Measurements from ENCODE around the gene CDRT15. TPM values are rescaled to one million over a fixed set of nuclear protein-coding genes. Genes with fewer than 3 reads are reported as not detected.
"Not testable (repeated sequence)": the region's sequence is repeated elsewhere in the genome, so short reads cannot be mapped to it uniquely, and the experiment has no call there.

Gene CDRT15
- not detected for total RNA-seq

DNA sequence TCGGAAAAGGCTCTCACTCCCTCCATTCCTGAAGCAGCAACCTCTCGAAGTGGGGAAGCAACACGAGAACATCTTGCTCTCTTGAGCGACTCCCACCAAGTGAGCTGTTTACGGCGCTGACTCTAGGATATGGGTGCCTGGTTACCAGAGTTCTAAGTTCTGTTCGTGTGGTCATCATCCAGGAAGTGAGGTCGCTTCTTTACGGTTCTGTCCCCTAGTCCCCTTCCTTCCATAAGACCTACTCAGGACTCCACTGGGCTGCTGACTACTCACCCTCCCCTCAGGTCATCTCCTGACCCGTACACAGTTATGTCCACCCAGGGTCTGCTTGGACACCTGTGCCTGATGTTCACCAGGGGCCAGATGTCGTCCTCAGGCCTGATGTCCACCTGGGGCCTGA is at the start of gene CDRT15:
Gene CDRT15 (minus strand): TSS at position 101 of the 400 bp plus-strand sequence. CDS start 29 bp downstream, at position 72.
- H3K27ac ChIP-seq; intact Hi-C loops (cut with DNase I; ENCODE audit: low total_unique reads); H3K27me3 ChIP-seq; H3K36me3 ChIP-seq; H3K4me3 ChIP-seq; DNase-seq (ENCODE audit: low spot score in 2 of 2); H3K4me1 ChIP-seq; H3K9me3 ChIP-seq: not testable (repeated sequence)

DNA sequence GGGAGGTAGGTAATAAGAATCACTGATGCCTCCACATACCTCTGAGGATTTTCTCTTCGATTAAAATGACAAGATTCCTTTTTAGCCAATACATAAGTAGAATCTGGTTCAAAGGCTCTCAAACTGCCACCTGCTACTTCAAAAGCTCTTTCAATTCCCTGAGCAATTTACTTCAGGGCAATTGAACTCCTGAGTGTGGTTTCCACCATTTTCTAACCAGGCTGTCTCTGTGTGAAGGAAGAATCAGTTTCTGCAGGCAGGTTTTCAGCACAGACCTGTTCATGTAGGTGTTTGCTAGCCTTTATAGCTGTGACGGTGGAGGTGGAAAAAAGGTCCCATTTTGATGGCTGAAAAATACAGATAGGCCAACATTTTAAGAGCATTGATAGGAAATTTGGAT is 46.1 kb upstream of the CDRT15 start:
- no peaks in the 10 kb centered on the region for H3K4me1 ChIP-seq
- intact Hi-C loops (cut with DNase I; ENCODE audit: low total_unique reads), result no loop called here

DNA sequence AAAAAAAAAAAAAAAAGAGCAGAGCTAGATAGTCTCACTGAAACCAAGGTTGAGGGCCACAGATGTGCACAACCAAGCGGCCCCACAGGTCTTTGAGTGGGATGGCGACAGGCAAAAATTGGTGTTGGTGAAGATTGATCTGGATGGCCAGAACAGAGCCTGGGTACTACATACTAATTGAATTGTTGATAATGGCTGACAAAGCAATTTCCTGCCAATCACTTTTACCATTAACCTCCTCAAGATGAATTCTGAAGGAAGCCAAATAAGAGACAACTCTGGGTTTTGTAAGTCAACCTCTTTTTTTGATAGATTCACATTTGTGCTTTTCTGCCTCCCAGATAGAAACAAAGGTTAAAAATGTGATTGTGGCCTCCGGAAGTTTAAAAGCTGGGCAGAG is 44.9 kb upstream of the CDRT15 start:
- H3K27me3 ChIP-seq, result peaks cover 0 to 3% of the 10 kb centered on the region in 2 donors
- no peak overlapping the region for H3K27ac ChIP-seq
- DNase-seq (ENCODE audit: low spot score in 2 of 2), result no peak
- no peak overlapping the region for H3K4me3 ChIP-seq
- intact Hi-C loops (cut with DNase I; ENCODE audit: low total_unique reads), result no loop called here
- no peaks in the 10 kb centered on the region for H3K4me1 ChIP-seq
- TF ChIP-seq POLR2A (IDR thresholded peaks at IDR 0.05) (no peak), POLR2AphosphoS5 (IDR thresholded peaks at IDR 0.05) (no peak)
- TF ChIP-seq, protein P1, sequence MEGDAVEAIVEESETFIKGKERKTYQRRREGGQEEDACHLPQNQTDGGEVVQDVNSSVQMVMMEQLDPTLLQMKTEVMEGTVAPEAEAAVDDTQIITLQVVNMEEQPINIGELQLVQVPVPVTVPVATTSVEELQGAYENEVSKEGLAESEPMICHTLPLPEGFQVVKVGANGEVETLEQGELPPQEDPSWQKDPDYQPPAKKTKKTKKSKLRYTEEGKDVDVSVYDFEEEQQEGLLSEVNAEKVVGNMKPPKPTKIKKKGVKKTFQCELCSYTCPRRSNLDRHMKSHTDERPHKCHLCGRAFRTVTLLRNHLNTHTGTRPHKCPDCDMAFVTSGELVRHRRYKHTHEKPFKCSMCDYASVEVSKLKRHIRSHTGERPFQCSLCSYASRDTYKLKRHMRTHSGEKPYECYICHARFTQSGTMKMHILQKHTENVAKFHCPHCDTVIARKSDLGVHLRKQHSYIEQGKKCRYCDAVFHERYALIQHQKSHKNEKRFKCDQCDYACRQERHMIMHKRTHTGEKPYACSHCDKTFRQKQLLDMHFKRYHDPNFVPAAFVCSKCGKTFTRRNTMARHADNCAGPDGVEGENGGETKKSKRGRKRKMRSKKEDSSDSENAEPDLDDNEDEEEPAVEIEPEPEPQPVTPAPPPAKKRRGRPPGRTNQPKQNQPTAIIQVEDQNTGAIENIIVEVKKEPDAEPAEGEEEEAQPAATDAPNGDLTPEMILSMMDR (IDR thresholded peaks at IDR 0.05), result no peak
- H3K36me3 ChIP-seq, result no peaks in the 10 kb centered on the region
- no peaks in the 10 kb centered on the region for H3K9me3 ChIP-seq

More for the DNA sequence above, 46.1 kb upstream of the CDRT15 start:
- Histone ChIP-seq H3K27ac (no peak overlapping the region), H3K9me3 (no peaks in the 10 kb centered on the region), H3K4me3 (no peak overlapping the region), H3K36me3 (no peaks in the 10 kb centered on the region), H3K27me3 (peaks cover 0 to 3% of the 10 kb centered on the region in 2 donors)
- DNase-seq (ENCODE audit: low spot score in 2 of 2), result no peak
- TF ChIP-seq POLR2AphosphoS5 (IDR thresholded peaks at IDR 0.05) (no peak), POLR2A (IDR thresholded peaks at IDR 0.05) (no peak)
- TF ChIP-seq, protein P1 (IDR thresholded peaks at IDR 0.05), result no peak

DNA sequence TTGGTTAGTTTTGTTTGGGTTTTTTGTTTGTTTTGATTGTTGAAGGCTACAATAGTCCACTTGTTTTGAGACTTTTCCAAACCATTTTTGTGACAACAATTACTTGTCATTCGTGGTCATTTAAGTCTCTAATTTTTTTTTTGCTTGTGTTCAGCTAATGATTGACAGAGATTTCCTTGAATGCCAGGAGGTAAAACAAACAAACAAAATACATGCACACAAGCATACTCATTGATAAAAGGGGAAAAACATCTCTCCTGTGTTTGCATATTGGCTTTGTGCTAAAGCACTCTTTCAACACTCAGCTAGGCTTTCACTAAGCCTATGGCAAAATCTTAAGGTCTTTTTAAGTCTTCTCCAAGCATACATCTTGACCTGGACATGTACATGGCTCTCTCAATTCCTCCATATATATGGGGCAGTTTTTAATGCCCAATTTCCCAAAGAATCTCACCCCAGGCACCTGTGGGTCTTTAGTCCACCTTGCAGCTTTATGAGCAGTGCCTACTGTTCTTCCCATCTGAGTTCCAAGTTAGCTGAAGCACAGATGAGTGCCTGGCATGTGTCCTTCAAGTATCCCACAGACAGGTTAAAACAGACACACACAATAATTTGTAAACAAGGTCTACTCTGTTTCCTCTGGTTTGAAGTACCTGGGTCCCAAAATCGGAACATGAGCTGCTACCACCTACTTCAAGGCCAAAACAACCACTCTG is 40.0 kb upstream of the CDRT15 start:
- Histone ChIP-seq H3K4me3 (no peak overlapping the region), H3K27me3 (peaks cover 0 to 3% of the 10 kb centered on the region in 2 donors), H3K4me1 (no peaks in the 10 kb centered on the region), H3K9me3 (peaks cover 0 to 8% of the 10 kb centered on the region in 2 donors), H3K36me3 (no peaks in the 10 kb centered on the region), H3K27ac (no peak overlapping the region)
- no peak for DNase-seq (ENCODE audit: low spot score in 2 of 2)
- TF ChIP-seq, protein P1 (IDR thresholded peaks at IDR 0.05), result no peak
- TF ChIP-seq POLR2A (IDR thresholded peaks at IDR 0.05) (no peak), POLR2AphosphoS5 (IDR thresholded peaks at IDR 0.05) (no peak)
- intact Hi-C loops (cut with DNase I; ENCODE audit: low total_unique reads), result no loop called here

DNA sequence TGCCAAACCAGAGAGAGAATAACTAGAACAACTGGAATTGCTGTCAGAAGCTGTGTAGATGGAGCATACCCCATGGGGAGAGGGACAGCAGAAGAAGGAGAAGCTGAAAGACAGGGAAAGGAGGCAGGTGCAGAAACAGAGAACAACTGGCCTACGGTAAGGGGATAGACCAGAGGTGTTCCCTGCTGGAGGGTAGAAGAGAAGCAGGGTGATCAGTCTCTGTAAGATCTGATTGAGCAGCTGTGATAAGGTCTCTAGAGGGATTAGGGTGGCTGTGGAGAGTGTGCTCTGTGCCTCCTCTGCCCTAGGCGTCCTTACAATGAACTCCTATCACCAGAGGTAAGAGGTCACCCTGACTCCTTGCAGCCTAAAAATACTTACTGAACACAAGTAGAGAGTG is 33.8 kb upstream of the CDRT15 start:
- TF ChIP-seq POLR2AphosphoS5 (IDR thresholded peaks at IDR 0.05), result no peak
- TF ChIP-seq POLR2A (IDR thresholded peaks at IDR 0.05), result no peak
- TF ChIP-seq, protein P1 (IDR thresholded peaks at IDR 0.05), result no peak

More for the DNA sequence above, 33.8 kb upstream of the CDRT15 start:
- H3K36me3 ChIP-seq, result no peaks in the 10 kb centered on the region
- H3K27ac ChIP-seq, result no peak overlapping the region
- intact Hi-C loops (cut with DNase I; ENCODE audit: low total_unique reads), result no loop called here
- H3K9me3 ChIP-seq, result peaks cover 0 to 8% of the 10 kb centered on the region in 2 donors
- H3K4me3 ChIP-seq, result no peak overlapping the region
- H3K27me3 ChIP-seq, result no peaks in the 10 kb centered on the region
- no peaks in the 10 kb centered on the region for H3K4me1 ChIP-seq
- no peak for DNase-seq (ENCODE audit: low spot score in 2 of 2)

Measured in breast epithelium (tissue), 4 donors.